Loucy (cell line): ENCODE measurements around the gene ST3GAL5.

Experiments used
- CTCF ChIP-seq: fragments of 200-600 bp; sonication (generic); conservative IDR thresholded peaks from 2 replicates; pipeline ENCODE4 v1.5.1; 2014; ENCODE audit warnings: mild to moderate bottlenecking, antibody characterized with exemption, low read length
- EZH2phosphoT487 ChIP-seq: fragments of 200-600 bp; IDR thresholded peaks from 2 replicates; pipeline ENCODE4 v1.6.1; 2018; ENCODE audit warnings: antibody characterized with exemption, mild to moderate bottlenecking, moderate library complexity, borderline replicate concordance

GRCh38 chr2:85803704-85804425 is 84.9 kb downstream of the ST3GAL5 start:
- TF ChIP-seq CTCF (no peak), EZH2phosphoT487 (no peak)
